ENCODE measurements around the gene KDM3A.

Gene KDM3A

GRCh38 chr2:86398500-86399474, 42.4 kb upstream of the KDM3A start:
- no peak for DNase-seq (ENCODE audit: low read depth)
- no peak for TF ChIP-seq CTCF (IDR thresholded peaks at IDR 0.05; ENCODE audit: low read depth, low read length, missing control alignments)
- no peak overlapping the region for H3K4me3 ChIP-seq (ENCODE audit: low read depth, low read length)

- H3K4me3 ChIP-seq (ENCODE audit: low read depth, low read length): no peak overlapping the region
- no peak for TF ChIP-seq CTCF (IDR thresholded peaks at IDR 0.05; ENCODE audit: low read depth, low read length, missing control alignments)
- DNase-seq (ENCODE audit: low read depth): no peak
These were observed 40.9 kb upstream of the KDM3A start for GRCh38 chr2:86400321-86400720.

GRCh38 chr2:86410581-86410980, 30.6 kb upstream of the KDM3A start:
- DNase-seq (ENCODE audit: low read depth): no peak
- H3K4me3 ChIP-seq (ENCODE audit: low read depth, low read length): no peak overlapping the region
- no peak for TF ChIP-seq CTCF (IDR thresholded peaks at IDR 0.05; ENCODE audit: low read depth, low read length, missing control alignments)

GRCh38 chr2:86411396-86411795, 29.8 kb upstream of the KDM3A start:
- no peak for TF ChIP-seq CTCF (IDR thresholded peaks at IDR 0.05; ENCODE audit: low read depth, low read length, missing control alignments)
- DNase-seq (ENCODE audit: low read depth): no peak
- no peak overlapping the region for H3K4me3 ChIP-seq (ENCODE audit: low read depth, low read length)

- DNase-seq (ENCODE audit: low read depth): no peak
- no peak overlapping the region for H3K4me3 ChIP-seq (ENCODE audit: low read depth, low read length)
- TF ChIP-seq CTCF (IDR thresholded peaks at IDR 0.05; ENCODE audit: low read depth, low read length, missing control alignments): no peak
These were observed 29.2 kb upstream of the KDM3A start for GRCh38 chr2:86412007-86412406.

GRCh38 chr2:86413296-86414094, 27.7 kb upstream of the KDM3A start:
- DNase-seq (ENCODE audit: low read depth): no peak

More at GRCh38 chr2:86413296-86414094, 27.7 kb upstream of the KDM3A start:
- no peak for TF ChIP-seq CTCF (IDR thresholded peaks at IDR 0.05; ENCODE audit: low read depth, low read length, missing control alignments)
- H3K4me3 ChIP-seq (ENCODE audit: low read depth, low read length): no peak overlapping the region
